Hematopoietic multipotent progenitor cell treated with erythropoietin and hydrocortisone succinate and interleukin-3 and kit ligand, for 15 days (in vitro differentiated cells): ENCODE measurements around the gene BANP.
"Not testable (repeated sequence)": the region's sequence is repeated elsewhere in the genome, so short reads cannot be mapped to it uniquely, and the experiment has no call there.

Experiments
- DNase-seq: peaks from one replicate; pipeline ENCODE4 v3.0.0-alpha.2; 2015; ENCODE audit warnings: low spot score

BANP gene

GRCh38 chr16:87950765-87951551 is at the start of gene BANP:
Gene BANP, plus strand, starts transcription at chr16:87951434. Its CDS starts 23,682 bp downstream, at chr16:87975116.
- DNase-seq, result peak; percentile 98

- DNase-seq, result not testable (repeated sequence)
These were observed 46.3 kb upstream of the BANP start for GRCh38 chr16:87904963-87905362.

GRCh38 chr16:87905521-87905920 is 45.7 kb upstream of the BANP start:
- not testable (repeated sequence) for DNase-seq

- not testable (repeated sequence) for DNase-seq
These were observed 43.1 kb upstream of the BANP start for GRCh38 chr16:87908101-87908500.

GRCh38 chr16:87909203-87909935 is 41.9 kb upstream of the BANP start:
- peak; percentile 69 for DNase-seq

- DNase-seq, result not testable (repeated sequence)
These were observed 40.0 kb upstream of the BANP start for GRCh38 chr16:87911106-87911763.

GRCh38 chr16:87912691-87913090 is 38.5 kb upstream of the BANP start:
- DNase-seq, result not testable (repeated sequence)

GRCh38 chr16:87914021-87914725 is 37.1 kb upstream of the BANP start:
- DNase-seq, result not testable (repeated sequence)

GRCh38 chr16:87914812-87915211 is 36.4 kb upstream of the BANP start:
- DNase-seq, result no peak

- no peak for DNase-seq
These were observed 33.7 kb upstream of the BANP start for GRCh38 chr16:87917503-87917902.

GRCh38 chr16:87918338-87918737 is 32.9 kb upstream of the BANP start:
- DNase-seq, result no peak

- no peak for DNase-seq
These were observed 32.2 kb upstream of the BANP start for GRCh38 chr16:87918866-87919680.

GRCh38 chr16:87919681-87919994 is 31.6 kb upstream of the BANP start:
- DNase-seq, result no peak

GRCh38 chr16:87921236-87921773 is 29.9 kb upstream of the BANP start:
- no peak for DNase-seq

GRCh38 chr16:87922250-87922871 is 28.9 kb upstream of the BANP start:
- no peak for DNase-seq

GRCh38 chr16:87924041-87924810 is 27.0 kb upstream of the BANP start:
- no peak for DNase-seq

GRCh38 chr16:87924811-87925670 is 26.2 kb upstream of the BANP start:
- no peak for DNase-seq

- DNase-seq, result no peak
These were observed 24.7 kb upstream of the BANP start for GRCh38 chr16:87926246-87927194.
